HCT116 (cell line): Measurements from ENCODE around the gene VRK1. TPM values are rescaled to one million over a fixed set of nuclear protein-coding genes. Genes with fewer than 3 reads are reported as not detected.

Source experiments
- ATAC-seq: fragments of 200-7000 bp; cut with Tn5 transposase; 2 replicates; pipeline ENCODE4 v1.9.1; 2020; ENCODE audit warnings: mild to moderate bottlenecking, moderate library complexity
- BruUV-seq: library from RNA; stranded (reverse); fragments of 400-500 nt; replicated peaks from 2 replicates; lab custom pipeline; 2021; lab: Mats Ljungman, UMichigan
- CTCF ChIA-PET: fragments of 300-600 bp; sonication (Branson Sonifier 250); formaldehyde crosslinking; loops from one replicate; lab custom pipeline; 2021; ENCODE audit warnings: antibody characterized with exemption; lab: Charles Lee
- POLR2A ChIA-PET: fragments of 300-600, 350-600 bp; sonication (Branson Sonifier 250); formaldehyde crosslinking; loops from one replicate; lab custom pipeline; 2021; ENCODE audit warnings: antibody characterized with exemption; lab: Charles Lee
- RAD21 ChIA-PET, 2 experiments: fragments of 300-600 bp; sonication (Branson Sonifier 250); formaldehyde crosslinking; loops; one replicate each; lab custom pipeline; 2023; ENCODE audit warnings: low total read pairs in 2 of 2; ENCODE audit not compliant: uncharacterized antibody in 2 of 2, unreplicated experiment in 2 of 2, low non-redundant PET in 1 of 2; lab: Charles Lee
- DNase-seq: peaks from one replicate; pipeline ENCODE4 v3.0.0-alpha.2; 2010; ENCODE audit warnings: low read depth, low spot score
- H2AFZ ChIP-seq: fragments of 200-600 bp; shearing (Covaris generic), sonication (generic); 2 replicates; pipeline ENCODE4 v1.6.1; 2017; ENCODE audit warnings: low read depth, mixed run types, mixed read lengths, antibody characterized with exemption, low read length; ENCODE audit not compliant: poor library complexity, severe bottlenecking
- H3K27ac ChIP-seq: 2 replicates; pipeline ENCODE4 v1.5.1; 2012; ENCODE audit warnings: low read depth, low read length
- H3K27me3 ChIP-seq: fragments of 200-600 bp; sonication (generic); 2 replicates; pipeline ENCODE4 v1.6.1; 2016; ENCODE audit warnings: mixed run types, low read length, mixed read lengths; ENCODE audit not compliant: insufficient read depth
- H3K36me3 ChIP-seq, 2 experiments: fragments of 200-500 bp in 1 of 2; fragments of 200-600 bp in 1 of 2; sonication (Bioruptor generic) in 1 of 2; sonication (generic) in 1 of 2; 2 replicates each; pipeline versions ENCODE4 v1.5.1 to v1.6.1; 2014 to 2016; ENCODE audit warnings: low read length in 2 of 2, inconsistent platforms in 1 of 2, mixed read lengths in 1 of 2, mixed run types in 1 of 2; ENCODE audit not compliant: insufficient read depth in 2 of 2, control insufficient read depth in 1 of 2
- H3K4me1 ChIP-seq, 2 experiments: fragments of 200-600 bp in 1 of 2; sonication (generic) in 1 of 2; 2 replicates each; pipeline versions ENCODE4 v1.5.1 to v1.6.1; 2012 to 2017; ENCODE audit warnings: low read length in 2 of 2, inconsistent platforms in 1 of 2, mild to moderate bottlenecking in 1 of 2, mixed read lengths in 1 of 2, mixed run types in 1 of 2, moderate library complexity in 1 of 2; ENCODE audit not compliant: insufficient read depth in 2 of 2, control insufficient read depth in 1 of 2
- H3K4me2 ChIP-seq: fragments of 200-600 bp; sonication (generic); 2 replicates; pipeline ENCODE4 v1.6.1; 2017; ENCODE audit warnings: mixed run types, low read length, mixed read lengths
- H3K4me3 ChIP-seq, 2 experiments: fragments of 200-600 bp in 1 of 2; sonication (generic) in 1 of 2; replicated peaks in 1 of 2; 2 replicates each; pipeline ENCODE4 v1.5.1; 2011 to 2016; ENCODE audit warnings: low read length in 2 of 2, control low read depth in 1 of 2, low read depth in 1 of 2, mild to moderate bottlenecking in 1 of 2, mixed read lengths in 1 of 2, mixed run types in 1 of 2
- H3K79me2 ChIP-seq: fragments of 200-600 bp; sonication (generic); 2 replicates; pipeline ENCODE4 v1.6.1; 2017; ENCODE audit warnings: mild to moderate bottlenecking, mixed run types, low read length, moderate library complexity, mixed read lengths; ENCODE audit not compliant: insufficient read depth
- H3K9ac ChIP-seq: fragments of 200-600 bp; sonication (generic); 2 replicates; pipeline ENCODE4 v1.6.1; 2016; ENCODE audit warnings: low read length, mixed read lengths
- H3K9me2 ChIP-seq: fragments of 200-600 bp; sonication (generic), shearing (Covaris generic); 2 replicates; pipeline ENCODE4 v1.6.1; 2017; ENCODE audit warnings: mixed run types, mild to moderate bottlenecking, moderate library complexity; ENCODE audit not compliant: insufficient read depth
- H3K9me3 ChIP-seq, 2 experiments: fragments of 200-500 bp in 1 of 2; fragments of 200-600 bp in 1 of 2; sonication (Bioruptor generic) in 1 of 2; sonication (generic) in 1 of 2; 2 replicates each; pipeline ENCODE4 v1.6.1; 2014 to 2017; ENCODE audit warnings: low read length in 2 of 2, mixed read lengths in 2 of 2, inconsistent platforms in 1 of 2, low read depth in 1 of 2, mild to moderate bottlenecking in 1 of 2, mixed run types in 1 of 2, moderate library complexity in 1 of 2; ENCODE audit not compliant: control insufficient read depth in 1 of 2, insufficient read depth in 1 of 2
- H4K20me1 ChIP-seq: fragments of 200-600 bp; sonication (generic), shearing (Covaris generic); 2 replicates; pipeline ENCODE4 v1.6.1; 2017; ENCODE audit warnings: mixed run types, mild to moderate bottlenecking, moderate library complexity; ENCODE audit not compliant: insufficient read depth
- ATF3 ChIP-seq: IDR thresholded peaks from 2 replicates; pipeline ENCODE4 v1.6.1; 2012
- CBX3 ChIP-seq: IDR thresholded peaks from 2 replicates; pipeline ENCODE4 v1.6.1; 2012; ENCODE audit warnings: low read depth
- CEBPB ChIP-seq: IDR thresholded peaks from 2 replicates; pipeline ENCODE4 v1.6.1; 2012; ENCODE audit warnings: low read depth
- CTCF ChIP-seq, 3 experiments: fragments of 200-600 bp in 1 of 3; sonication (generic) in 1 of 3; IDR thresholded peaks in 2 of 3; conservative IDR thresholded peaks in 1 of 3; 2 replicates each; pipeline ENCODE4 v1.5.1; 2012 to 2017; ENCODE audit warnings: low read depth in 2 of 3, low read length in 2 of 3, antibody characterized with exemption in 1 of 3, borderline replicate concordance in 1 of 3, control low read depth in 1 of 3, mild to moderate bottlenecking in 1 of 3, mixed read lengths in 1 of 3, mixed run types in 1 of 3, moderate library complexity in 1 of 3; ENCODE audit not compliant: insufficient read depth in 1 of 3
- ELF1 ChIP-seq: IDR thresholded peaks from 2 replicates; pipeline ENCODE4 v1.6.1; 2012; ENCODE audit warnings: low read depth, borderline replicate concordance
- EZH2phosphoT487 ChIP-seq: fragments of 200-600 bp; IDR thresholded peaks from 2 replicates; pipeline ENCODE4 v1.6.1; 2018; ENCODE audit warnings: antibody characterized with exemption, borderline replicate concordance
- JUND ChIP-seq: IDR thresholded peaks from 2 replicates; pipeline ENCODE4 v1.6.1; 2012
- POLR2A ChIP-seq: IDR thresholded peaks from 2 replicates; pipeline ENCODE4 v1.7.0; 2011; ENCODE audit warnings: borderline replicate concordance; ENCODE audit not compliant: insufficient read depth, insufficient read length; ENCODE audit errors: extremely low read depth
- RAD21 ChIP-seq: IDR thresholded peaks from 2 replicates; pipeline ENCODE4 v1.6.1; 2012; ENCODE audit warnings: low read depth, mild to moderate bottlenecking
- REST ChIP-seq: IDR thresholded peaks from 2 replicates; pipeline ENCODE4 v1.6.1; 2012; ENCODE audit warnings: low read depth
- SIN3A ChIP-seq: IDR thresholded peaks from 2 replicates; pipeline ENCODE4 v1.6.1; 2012; ENCODE audit warnings: low read depth
- SP1 ChIP-seq: IDR thresholded peaks from 2 replicates; pipeline ENCODE4 v1.6.1; 2012; ENCODE audit warnings: low read depth
- SRF ChIP-seq: IDR thresholded peaks from 2 replicates; pipeline ENCODE4 v1.6.1; 2012; ENCODE audit warnings: low read depth
- ZFX ChIP-seq: fragments of 450-650 bp; IDR thresholded peaks from 2 replicates; pipeline ENCODE4 v1.6.1; 2017
- ZNF274 ChIP-seq: fragments of 200-500 bp; sonication (Bioruptor generic); IDR thresholded peaks from 2 replicates; pipeline ENCODE4 v1.6.1; 2014; ENCODE audit warnings: mild to moderate bottlenecking, low read depth, low read length, inconsistent platforms
- intact Hi-C: fragments of 100-400 bp; cut with micrococcal nuclease; formaldehyde crosslinking; loops from 2 replicates; pipeline ENCODE4 v1.10.0; 2022
- total RNA-seq: library from RNA; stranded (reverse); gene quantifications from one replicate; pipeline ENCODE4 v1.2.1, GENCODE V29; 2021; ENCODE audit not compliant: unreplicated experiment

Gene VRK1
- total RNA-seq, 1 experiment from 2014 or later, result 51.4 TPM

- BruUV-seq, result no TSS peak
- CTCF ChIA-PET, result no interaction called here
- no peak for ATAC-seq
These were observed 91.4 kb downstream of the VRK1 start for GRCh38 chr14:96888593-96888992.

More at GRCh38 chr14:96888593-96888992, 91.4 kb downstream of the VRK1 start:
- H3K79me2 ChIP-seq, result no peaks in the 10 kb centered on the region
- no peak overlapping the region for H3K4me2 ChIP-seq
- no peak for DNase-seq
- H4K20me1 ChIP-seq, result no peaks in the 10 kb centered on the region; the same call in 1 of the 2 replicates
- no peaks in the 10 kb centered on the region for H3K27me3 ChIP-seq
- H3K4me1 ChIP-seq, result no peaks in the 10 kb centered on the region
- no peak overlapping the region for H3K4me3 ChIP-seq
- ChIA-PET RAD21 (no interaction called here), POLR2A (no interaction called here)
- intact Hi-C loops, result no loop called here
- no peak overlapping the region for H3K9ac ChIP-seq
- H3K9me2 ChIP-seq, result no peaks in the 10 kb centered on the region
- H3K9me3 ChIP-seq, result no peaks in the 10 kb centered on the region
- TF ChIP-seq CTCF (IDR thresholded peaks at IDR 0.05 in 2 of 3, conservative IDR thresholded peaks at IDR 0.05 in 1 of 3; ENCODE audit: borderline replicate concordance in 1 of 3, insufficient read depth in 1 of 3, low read depth in 2 of 3, low read length in 2 of 3) (no peak), ATF3 (no peak), RAD21 (no peak), JUND (no peak), SRF (no peak), SIN3A (no peak), ELF1 (no peak), ZNF274 (no peak), ZFX (no peak), CEBPB (no peak), SP1 (no peak), POLR2A (no peak), CBX3 (no peak), EZH2phosphoT487 (no peak), REST (no peak)
- H3K36me3 ChIP-seq, result no peaks in the 10 kb centered on the region
- no peak overlapping the region for H2AFZ ChIP-seq
- no peak overlapping the region for H3K27ac ChIP-seq
